Measurements from ENCODE around the gene THAP2.

DNA sequence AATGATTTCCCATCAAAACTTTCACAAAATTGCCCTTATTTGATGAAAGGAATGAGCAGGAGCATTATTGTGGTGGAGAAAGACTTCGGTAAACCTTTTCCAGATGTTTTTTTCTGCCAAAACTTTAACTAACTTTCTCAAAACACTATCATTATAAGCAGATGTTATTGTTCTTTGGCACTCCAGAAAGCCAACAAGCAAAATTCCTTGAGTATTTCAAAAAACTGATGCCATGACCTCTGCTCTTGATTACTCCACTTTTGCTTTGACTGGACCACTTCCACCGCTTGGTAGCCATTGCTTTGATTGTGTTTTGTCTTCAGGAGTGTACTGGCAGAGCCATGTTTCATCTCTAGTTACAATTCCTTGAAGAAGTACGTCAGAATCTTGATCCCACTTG is 60.9 kb downstream of the THAP2 start:
- TF ChIP-seq, protein P1, sequence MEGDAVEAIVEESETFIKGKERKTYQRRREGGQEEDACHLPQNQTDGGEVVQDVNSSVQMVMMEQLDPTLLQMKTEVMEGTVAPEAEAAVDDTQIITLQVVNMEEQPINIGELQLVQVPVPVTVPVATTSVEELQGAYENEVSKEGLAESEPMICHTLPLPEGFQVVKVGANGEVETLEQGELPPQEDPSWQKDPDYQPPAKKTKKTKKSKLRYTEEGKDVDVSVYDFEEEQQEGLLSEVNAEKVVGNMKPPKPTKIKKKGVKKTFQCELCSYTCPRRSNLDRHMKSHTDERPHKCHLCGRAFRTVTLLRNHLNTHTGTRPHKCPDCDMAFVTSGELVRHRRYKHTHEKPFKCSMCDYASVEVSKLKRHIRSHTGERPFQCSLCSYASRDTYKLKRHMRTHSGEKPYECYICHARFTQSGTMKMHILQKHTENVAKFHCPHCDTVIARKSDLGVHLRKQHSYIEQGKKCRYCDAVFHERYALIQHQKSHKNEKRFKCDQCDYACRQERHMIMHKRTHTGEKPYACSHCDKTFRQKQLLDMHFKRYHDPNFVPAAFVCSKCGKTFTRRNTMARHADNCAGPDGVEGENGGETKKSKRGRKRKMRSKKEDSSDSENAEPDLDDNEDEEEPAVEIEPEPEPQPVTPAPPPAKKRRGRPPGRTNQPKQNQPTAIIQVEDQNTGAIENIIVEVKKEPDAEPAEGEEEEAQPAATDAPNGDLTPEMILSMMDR (conservative IDR thresholded peaks at IDR 0.05; ENCODE audit: low read length) = no peak
- no peak for TF ChIP-seq EZH2phosphoT487 (IDR thresholded peaks at IDR 0.05; ENCODE audit: borderline replicate concordance)

Measured in Loucy (cell line).